ENCODE data around the gene SARNP.

The SARNP gene

GRCh38 chr12:55850893-55851292 lies 33.4 kb upstream of the SARNP start:
- no peak for DNase-seq (ENCODE audit: low spot score)
- TF ChIP-seq CTCF (IDR thresholded peaks at IDR 0.05; ENCODE audit: extremely low read depth, missing control alignments) = no peak

- no peak for DNase-seq (ENCODE audit: low spot score)
- TF ChIP-seq CTCF (IDR thresholded peaks at IDR 0.05; ENCODE audit: extremely low read depth, missing control alignments) = no peak
Observed at GRCh38 chr12:55850401-55850800, 32.9 kb upstream of the SARNP start.

- DNase-seq (ENCODE audit: low spot score) = no peak
- no peak for TF ChIP-seq CTCF (IDR thresholded peaks at IDR 0.05; ENCODE audit: extremely low read depth, missing control alignments)
Observed at GRCh38 chr12:55849616-55850343, 32.3 kb upstream of the SARNP start.

GRCh38 chr12:55847603-55848291 lies 30.2 kb upstream of the SARNP start:
- DNase-seq (ENCODE audit: low spot score) = no peak
- no peak for TF ChIP-seq CTCF (IDR thresholded peaks at IDR 0.05; ENCODE audit: extremely low read depth, missing control alignments)

GRCh38 chr12:55847033-55847432 lies 29.5 kb upstream of the SARNP start:
- TF ChIP-seq CTCF (IDR thresholded peaks at IDR 0.05; ENCODE audit: extremely low read depth, missing control alignments) = no peak
- no peak for DNase-seq (ENCODE audit: low spot score)

- no peak for TF ChIP-seq CTCF (IDR thresholded peaks at IDR 0.05; ENCODE audit: extremely low read depth, missing control alignments)
- no peak for DNase-seq (ENCODE audit: low spot score)
Observed at GRCh38 chr12:55845785-55846496, 28.4 kb upstream of the SARNP start.

- no peak for TF ChIP-seq CTCF (IDR thresholded peaks at IDR 0.05; ENCODE audit: extremely low read depth, missing control alignments)
- no peak for DNase-seq (ENCODE audit: low spot score)
Observed at GRCh38 chr12:55845361-55845760, 27.8 kb upstream of the SARNP start.
